Right lobe of liver (tissue), 6 donors: ENCODE measurements around the gene CEND1. TPM values are rescaled to one million over a fixed set of nuclear protein-coding genes. Genes with fewer than 3 reads are reported as not detected.

Source experiments
- ATAC-seq, 4 donors: fragments of 200-7000 bp; cut with Tn5 transposase; one replicate each; pipeline ENCODE4 v1.9.1; 2020; ENCODE audit warnings: mild to moderate bottlenecking in 4 of 4, moderate library complexity in 4 of 4
- DNase-seq, 3 donors: peaks; one replicate each; pipeline ENCODE4 v3.0.0-alpha.2; 2020
- H3K27ac ChIP-seq, 3 donors: fragments of 200-600 bp; one replicate each; pipeline ENCODE4 v1.8.0; 2022
- H3K27me3 ChIP-seq, 2 donors: fragments of 200-600 bp; one replicate each; pipeline ENCODE4 v1.8.0; 2022
- H3K36me3 ChIP-seq, 4 donors: fragments of 200-600 bp; sonication (generic) in 1 of 4; one replicate each; pipeline versions ENCODE4 v1.5.1 to v1.8.0; 2017 to 2022; ENCODE audit warnings: control low read depth in 1 of 4
- H3K4me1 ChIP-seq, 4 donors: fragments of 200-600 bp; sonication (generic) in 1 of 4; one replicate each; pipeline versions ENCODE4 v1.5.1 to v1.8.0; 2017 to 2022; ENCODE audit warnings: control low read depth in 1 of 4
- H3K4me3 ChIP-seq, 3 donors: fragments of 200-600 bp; one replicate each; pipeline ENCODE4 v1.8.0; 2022
- H3K9me3 ChIP-seq, 4 donors: fragments of 200-600 bp; sonication (generic) in 1 of 4; one replicate each; pipeline versions ENCODE4 v1.5.1 to v1.8.0; 2017 to 2022; ENCODE audit warnings: control low read depth in 1 of 4
- POLR2A ChIP-seq: fragments of 450-650 bp; IDR thresholded peaks from one replicate; pipeline ENCODE4 v1.6.1; 2017; ENCODE audit warnings: antibody characterized with exemption, mild to moderate bottlenecking
- WGBS: methylation state at CpG from one replicate; pipeline ENCODE4 v1.1.6; 2018; ENCODE audit warnings: low coverage, low lambda C conversion rate; ENCODE audit not compliant: insufficient coverage; ENCODE audit errors: missing lambda C conversion rate; 5-methylcytosine and 5-hydroxymethylcytosine counted together
- intact Hi-C, 2 donors: fragments of 100-400 bp; cut with DNase I; formaldehyde crosslinking; loops; one replicate each; pipeline versions ENCODE4 v1.11.2 to v1.14.1; 2022
- total RNA-seq, 6 experiments: library from RNA; depleted of rRNA in 2 of 6; stranded (reverse); fragments of >200 nt in 2 of 6; fragmentation: NEBNext Ultra II Directional in 3 of 6; extraction: Animal tissue kit (Norgen Biotek cat#: 25700) in 3 of 6; gene quantifications; one replicate each; pipeline versions ENCODE4 v1.1.0 to v1.2.4, GENCODE V29; 2016 to 2023
- TF ChIP-seq, protein P1 (sequence below), 4 donors: fragments of 200-600 bp in 3 of 4; fragments of 450-650 bp in 1 of 4; IDR thresholded peaks; one replicate each; pipeline versions ENCODE4 v1.5.1 to v1.8.0; 2016 to 2022; ENCODE audit warnings: antibody characterized with exemption in 4 of 4, mild to moderate bottlenecking in 2 of 4
- donor health status: DM: no; HTN: yes; CAD: no.
- donor health status: DM: no; HTN: no; CAD: no.
- donor health status: DM: no; HTN: no; CAD: no.
- donor health status: DM: no; HTN: yes; CAD: no.
- donor health status: DM: no; HTN: yes; CAD: no.

The CEND1 gene
- total RNA-seq, 6 experiments from 2014 or later = not detected

DNA sequence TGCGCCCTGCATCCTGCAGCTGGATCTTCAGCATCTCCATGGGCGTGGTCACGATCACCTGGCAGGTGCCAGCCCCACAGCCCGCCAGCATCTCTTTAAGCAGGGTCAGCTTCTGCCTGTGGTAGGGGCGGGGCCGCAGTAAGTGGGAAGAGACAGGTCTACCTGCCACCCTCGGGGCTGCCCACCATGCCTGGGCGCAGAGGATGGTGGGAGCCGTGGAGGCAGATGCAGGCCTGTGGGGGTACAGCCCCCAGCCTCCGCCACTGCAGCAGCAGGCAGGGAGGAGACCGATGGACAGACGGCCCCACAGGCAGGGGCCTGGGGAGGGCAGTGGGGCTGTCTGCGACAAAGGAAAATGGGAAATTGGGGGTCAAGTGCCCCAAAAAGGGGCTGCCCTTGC is 3.0 kb upstream of the CEND1 start:
- H3K36me3 ChIP-seq = peaks cover 0 to 5% (median 0%) of the 10 kb centered on the region in 4 donors
- no peak for ATAC-seq
- H3K27ac ChIP-seq = no peak overlapping the region
- DNase-seq = no peak
- WGBS = 100% methylated on average over 3 of the region's 13 CpGs
- intact Hi-C loops = no loop called here
- peaks cover 0 to 28% (median 11%) of the 10 kb centered on the region in 4 donors for H3K4me1 ChIP-seq
- TF ChIP-seq POLR2A = no peak
- TF ChIP-seq, protein P1, sequence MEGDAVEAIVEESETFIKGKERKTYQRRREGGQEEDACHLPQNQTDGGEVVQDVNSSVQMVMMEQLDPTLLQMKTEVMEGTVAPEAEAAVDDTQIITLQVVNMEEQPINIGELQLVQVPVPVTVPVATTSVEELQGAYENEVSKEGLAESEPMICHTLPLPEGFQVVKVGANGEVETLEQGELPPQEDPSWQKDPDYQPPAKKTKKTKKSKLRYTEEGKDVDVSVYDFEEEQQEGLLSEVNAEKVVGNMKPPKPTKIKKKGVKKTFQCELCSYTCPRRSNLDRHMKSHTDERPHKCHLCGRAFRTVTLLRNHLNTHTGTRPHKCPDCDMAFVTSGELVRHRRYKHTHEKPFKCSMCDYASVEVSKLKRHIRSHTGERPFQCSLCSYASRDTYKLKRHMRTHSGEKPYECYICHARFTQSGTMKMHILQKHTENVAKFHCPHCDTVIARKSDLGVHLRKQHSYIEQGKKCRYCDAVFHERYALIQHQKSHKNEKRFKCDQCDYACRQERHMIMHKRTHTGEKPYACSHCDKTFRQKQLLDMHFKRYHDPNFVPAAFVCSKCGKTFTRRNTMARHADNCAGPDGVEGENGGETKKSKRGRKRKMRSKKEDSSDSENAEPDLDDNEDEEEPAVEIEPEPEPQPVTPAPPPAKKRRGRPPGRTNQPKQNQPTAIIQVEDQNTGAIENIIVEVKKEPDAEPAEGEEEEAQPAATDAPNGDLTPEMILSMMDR (IDR thresholded peaks at IDR 0.05) = no peak
- H3K9me3 ChIP-seq = no peaks in the 10 kb centered on the region
- no peaks in the 10 kb centered on the region for H3K27me3 ChIP-seq
- no peak overlapping the region for H3K4me3 ChIP-seq

DNA sequence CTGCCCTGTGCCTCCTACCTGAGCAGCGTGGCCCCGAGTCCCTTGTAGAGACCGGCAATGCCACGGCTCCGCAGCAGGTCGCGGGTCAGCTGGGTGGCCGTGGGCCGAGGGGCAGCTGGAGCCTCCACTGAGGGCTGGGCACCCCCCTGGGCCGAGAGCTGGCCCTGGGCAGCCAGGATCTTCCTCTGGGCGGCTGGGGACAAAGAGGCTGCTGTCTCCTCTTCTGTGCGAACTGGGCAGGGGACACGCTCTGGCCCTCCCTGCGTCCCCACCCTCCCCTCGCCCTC is 2.6 kb upstream of the CEND1 start:
- H3K27me3 ChIP-seq = no peaks in the 10 kb centered on the region
- no peak for TF ChIP-seq POLR2A
- TF ChIP-seq, protein P1 (IDR thresholded peaks at IDR 0.05) = no peak
- ATAC-seq (no peak), DNase-seq (no peak)
- intact Hi-C loops = no loop called here
- H3K4me1 ChIP-seq = peaks cover 0 to 24% (median 10%) of the 10 kb centered on the region in 4 donors
- peaks cover 0 to 5% (median 0%) of the 10 kb centered on the region in 4 donors for H3K36me3 ChIP-seq
- H3K9me3 ChIP-seq = no peaks in the 10 kb centered on the region
- no peak overlapping the region for H3K4me3 ChIP-seq
- WGBS = no CpG with 5 or more reads among the region's 15 CpGs
- H3K27ac ChIP-seq = no peak overlapping the region

DNA sequence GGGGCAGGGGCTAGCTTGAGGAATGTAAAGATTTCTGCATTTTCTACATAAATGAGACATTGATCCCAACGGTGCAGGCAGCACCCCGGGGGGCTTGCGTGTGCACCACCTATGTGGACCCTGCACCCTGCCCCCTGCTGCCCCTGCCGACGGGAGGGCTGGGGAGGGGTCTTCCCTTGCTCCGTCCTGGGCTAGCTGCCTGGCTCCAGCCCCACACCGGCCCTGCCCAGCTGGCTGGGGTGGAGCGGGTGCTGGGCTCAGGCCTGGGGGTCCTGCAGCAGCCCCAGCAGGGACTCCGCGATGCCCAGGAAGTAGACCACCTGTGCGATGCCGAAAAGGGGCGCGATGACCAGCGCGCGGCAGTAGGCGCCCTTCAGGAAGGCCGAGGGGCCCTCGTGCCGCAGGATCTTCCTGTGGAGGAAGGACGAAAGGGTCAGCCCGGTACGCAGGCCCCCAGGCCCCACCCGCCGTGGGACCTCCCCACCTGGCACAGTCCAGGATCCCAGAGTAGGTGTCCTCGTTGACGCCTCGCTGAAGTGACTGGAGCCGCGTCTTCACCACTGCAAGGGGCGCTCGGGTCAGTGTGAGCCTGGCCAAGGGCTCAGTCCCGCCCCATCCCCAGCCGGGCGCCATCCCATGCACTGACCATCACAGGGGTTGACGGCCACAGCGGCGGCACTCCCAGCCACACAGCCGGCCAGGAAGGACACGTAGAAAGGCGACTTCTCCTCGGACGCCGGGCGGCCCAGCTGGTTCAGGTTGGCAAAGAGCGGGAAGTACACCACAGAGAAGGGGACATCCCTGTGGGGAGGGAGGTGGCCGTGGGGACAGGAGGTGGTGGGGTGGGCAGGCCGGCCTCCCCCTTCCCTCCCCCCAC is 2.0 kb upstream of the CEND1 start:
- H3K9me3 ChIP-seq = no peaks in the 10 kb centered on the region
- H3K36me3 ChIP-seq = peaks cover 0 to 5% (median 0%) of the 10 kb centered on the region in 4 donors
- no peak overlapping the region for H3K27ac ChIP-seq
- TF ChIP-seq POLR2A = no peak
- TF ChIP-seq, protein P1 (IDR thresholded peaks at IDR 0.05) = no peak
- no peak for ATAC-seq
- intact Hi-C loops = no loop called here
- peak in 1 of 3 donors; percentile 54 for DNase-seq
- peaks cover 0 to 18% (median 6%) of the 10 kb centered on the region in 4 donors for H3K4me1 ChIP-seq
- no peaks in the 10 kb centered on the region for H3K27me3 ChIP-seq
- WGBS = 84% methylated on average over 7 of the region's 49 CpGs
- no peak overlapping the region for H3K4me3 ChIP-seq

DNA sequence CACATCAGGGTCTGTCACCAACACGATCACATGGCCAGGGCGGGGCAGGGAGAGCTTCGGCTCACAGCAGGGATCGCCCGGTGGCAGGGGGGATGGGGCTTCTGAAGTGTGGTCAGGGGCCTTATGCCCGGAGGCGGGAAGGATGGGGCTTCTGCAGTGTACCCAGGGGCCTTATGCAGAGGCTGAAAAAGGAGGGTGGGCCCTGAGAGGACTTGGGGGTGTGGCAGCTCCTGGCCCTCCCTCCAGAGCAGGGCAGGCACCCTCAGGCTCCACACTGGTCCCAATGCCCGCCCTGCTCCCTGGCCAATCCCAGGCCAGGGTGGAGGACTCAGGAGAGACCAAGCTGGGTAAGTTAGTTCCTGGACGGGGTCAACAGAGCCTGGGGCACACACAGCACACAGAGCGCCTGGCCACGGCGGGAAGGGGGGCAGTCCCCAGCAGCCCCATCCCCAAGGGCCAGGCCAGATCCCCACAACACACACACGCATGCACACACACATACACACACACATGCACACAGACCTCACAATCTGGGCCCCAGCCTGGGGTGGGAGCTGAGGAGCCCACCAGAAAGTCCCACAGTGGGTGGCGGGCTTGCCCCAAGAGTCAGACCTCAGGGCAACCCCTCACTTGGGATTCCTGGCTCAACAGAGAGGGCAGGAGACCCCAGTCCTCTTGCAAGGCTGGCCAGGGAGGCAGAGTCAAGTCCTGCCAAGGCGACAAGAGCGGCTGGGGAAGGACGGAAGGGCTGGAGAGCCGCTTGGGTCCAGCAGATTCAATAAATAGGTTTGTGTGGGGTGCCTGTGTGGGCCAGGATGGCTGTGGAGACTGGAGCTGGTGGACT is 1.1 kb upstream of the CEND1 start:
- Histone ChIP-seq H3K27me3 (no peaks in the 10 kb centered on the region), H3K4me3 (no peak overlapping the region), H3K4me1 (peaks cover 0 to 12% (median 0%) of the 10 kb centered on the region in 4 donors), H3K36me3 (peaks cover 0 to 5% (median 0%) of the 10 kb centered on the region in 4 donors), H3K27ac (no peak overlapping the region), H3K9me3 (no peaks in the 10 kb centered on the region)
- ATAC-seq (peak; percentile 4 to 29 (median 17)), DNase-seq (no peak)
- TF ChIP-seq, protein P1 (IDR thresholded peaks at IDR 0.05) = no peak
- no peak for TF ChIP-seq POLR2A
- intact Hi-C loops = no loop called here
- WGBS = 52% methylated on average over 6 of the region's 18 CpGs
